SK-N-SH (cell line): Measurements from ENCODE around the gene SIAH3. TPM values are rescaled to one million over a fixed set of nuclear protein-coding genes. Genes with fewer than 3 reads are reported as not detected.

Experiments used
- CTCF ChIA-PET: fragments of 300-600, 350-600 bp; formaldehyde crosslinking; extraction: SDS; loops from one replicate; lab custom pipeline; 2021; lab: Yijun Ruan, JAX
- POLR2A ChIA-PET: fragments of 350-600 bp; sonication (Branson Sonifier 250); formaldehyde crosslinking; extraction: SDS; loops from one replicate; lab custom pipeline; 2020; ENCODE audit warnings: antibody characterized with exemption, inconsistent platforms; lab: Yijun Ruan, JAX
- DNase-seq: peaks from one replicate; pipeline ENCODE4 v3.0.0; 2012
- H2AFZ ChIP-seq: fragments of 200-600 bp; sonication (generic); 2 replicates; pipeline ENCODE4 v1.8.1; 2016; ENCODE audit warnings: antibody characterized with exemption, mild to moderate bottlenecking, low read depth
- H3F3A ChIP-seq: fragments of 200-600 bp; sonication (generic); replicated peaks from 2 replicates; pipeline ENCODE3; 2016; ENCODE audit warnings: antibody characterized with exemption, mild to moderate bottlenecking; ENCODE audit not compliant: insufficient read depth
- H3K27ac ChIP-seq, 2 experiments: fragments of 200-500 bp in 1 of 2; fragments of 200-600 bp in 1 of 2; sonication (Bioruptor generic) in 1 of 2; sonication (generic), shearing (Covaris generic) in 1 of 2; 2 replicates each; pipeline versions ENCODE4 v1.5.1 to v1.6.1; 2014 to 2016; ENCODE audit warnings: low read depth in 2 of 2, inconsistent platforms in 1 of 2, low read length in 1 of 2, mild to moderate bottlenecking in 1 of 2, mixed read lengths in 1 of 2
- H3K27me3 ChIP-seq: fragments of 200-600 bp; sonication (generic), shearing (Covaris generic); 2 replicates; pipeline ENCODE4 v1.6.1; 2016; ENCODE audit warnings: mixed run types; ENCODE audit not compliant: insufficient read depth
- H3K36me3 ChIP-seq, 2 experiments: fragments of 200-500 bp in 1 of 2; fragments of 200-600 bp in 1 of 2; sonication (Bioruptor generic) in 1 of 2; sonication (generic) in 1 of 2; replicated peaks in 1 of 2; 2 replicates each; pipeline versions ENCODE3 to v1.5.1; 2014 to 2016; ENCODE audit warnings: low read length in 1 of 2, mild to moderate bottlenecking in 1 of 2; ENCODE audit not compliant: insufficient read depth in 2 of 2, control insufficient read depth in 1 of 2
- H3K4me1 ChIP-seq, 2 experiments: fragments of 200-500 bp in 1 of 2; fragments of 200-600 bp in 1 of 2; sonication (Bioruptor generic) in 1 of 2; sonication (generic), shearing (Covaris generic) in 1 of 2; 2 replicates each; pipeline versions ENCODE4 v1.5.1 to v1.6.1; 2014 to 2016; ENCODE audit warnings: low read depth in 1 of 2, low read length in 1 of 2, mixed run types in 1 of 2; ENCODE audit not compliant: insufficient read depth in 2 of 2, control insufficient read depth in 1 of 2
- H3K4me2 ChIP-seq: fragments of 200-600 bp; sonication (generic), shearing (Covaris generic); 2 replicates; pipeline ENCODE4 v1.6.1; 2017; ENCODE audit warnings: mixed run types
- H3K4me3 ChIP-seq, 2 experiments: fragments of 200-500 bp in 1 of 2; fragments of 200-600 bp in 1 of 2; sonication (Bioruptor generic) in 1 of 2; sonication (generic), shearing (Covaris generic) in 1 of 2; 2 replicates each; pipeline versions ENCODE4 v1.5.1 to v1.8.1; 2014 to 2016; ENCODE audit warnings: low read depth in 2 of 2, inconsistent platforms in 1 of 2, low read length in 1 of 2, mild to moderate bottlenecking in 1 of 2, mixed read lengths in 1 of 2, moderate library complexity in 1 of 2
- H3K79me2 ChIP-seq: fragments of 200-600 bp; sonication (generic); 2 replicates; pipeline ENCODE4 v1.8.1; 2017; ENCODE audit warnings: mild to moderate bottlenecking; ENCODE audit not compliant: insufficient read depth
- H3K9ac ChIP-seq: fragments of 200-600 bp; sonication (generic); 2 replicates; pipeline ENCODE4 v1.6.1; 2017; ENCODE audit warnings: mixed run types
- H3K9me2 ChIP-seq: fragments of 200-600 bp; sonication (generic); 2 replicates; pipeline ENCODE4 v1.6.1; 2017; ENCODE audit warnings: mixed run types
- H3K9me3 ChIP-seq: fragments of 200-600 bp; sonication (generic); 2 replicates; pipeline ENCODE4 v1.6.1; 2017; ENCODE audit warnings: mixed run types, mild to moderate bottlenecking, moderate library complexity
- H4K20me1 ChIP-seq: fragments of 200-600 bp; sonication (generic); 2 replicates; pipeline ENCODE4 v1.6.1; 2017; ENCODE audit warnings: mild to moderate bottlenecking, mixed run types; ENCODE audit not compliant: insufficient read depth
- ELF1 ChIP-seq: IDR thresholded peaks from 2 replicates; pipeline ENCODE4 v1.4.0; 2012
- FOSL2 ChIP-seq: IDR thresholded peaks from 2 replicates; pipeline ENCODE4 v1.4.0; 2012; ENCODE audit warnings: low read depth, mild to moderate bottlenecking, moderate library complexity, borderline replicate concordance
- FOXJ3 ChIP-seq: sonication (generic); formaldehyde crosslinking; IDR thresholded peaks from 2 replicates; pipeline ENCODE4 v1.5.1; 2020; ENCODE audit warnings: mild to moderate bottlenecking, missing genetic modification reagents
- FOXM1 ChIP-seq: IDR thresholded peaks from 2 replicates; pipeline ENCODE4 v1.4.0; 2012; ENCODE audit warnings: low read depth, mild to moderate bottlenecking
- GABPA ChIP-seq: IDR thresholded peaks from 2 replicates; pipeline ENCODE4 v1.4.0; 2012; ENCODE audit warnings: low read depth, mild to moderate bottlenecking
- GATA2 ChIP-seq: sonication (generic); formaldehyde crosslinking; IDR thresholded peaks from 2 replicates; pipeline ENCODE4 v1.5.0; 2020; ENCODE audit warnings: mild to moderate bottlenecking, missing genetic modification reagents
- NRF1 ChIP-seq: IDR thresholded peaks from 2 replicates; pipeline ENCODE4 v1.6.1; 2012; ENCODE audit warnings: low read depth, mild to moderate bottlenecking, low read length
- RAD21 ChIP-seq: IDR thresholded peaks from 2 replicates; pipeline ENCODE4 v1.6.1; 2012; ENCODE audit warnings: mild to moderate bottlenecking, low read length
- REST ChIP-seq: IDR thresholded peaks from 2 replicates; pipeline ENCODE4 v1.6.1; 2012; ENCODE audit warnings: mild to moderate bottlenecking, low read depth, low read length, moderate library complexity
- RFX5 ChIP-seq: IDR thresholded peaks from 2 replicates; pipeline ENCODE4 v1.6.1; 2012; ENCODE audit warnings: mild to moderate bottlenecking, improper control_type of control experiment, low read length
- SMC3 ChIP-seq: IDR thresholded peaks from 2 replicates; pipeline ENCODE4 v1.6.1; 2012; ENCODE audit warnings: low read depth, low read length, improper control_type of control experiment
- TAF1 ChIP-seq: IDR thresholded peaks from 2 replicates; pipeline ENCODE4 v1.6.1; 2012; ENCODE audit warnings: low read depth, mild to moderate bottlenecking, low read length, moderate library complexity, borderline replicate concordance
- TEAD4 ChIP-seq: IDR thresholded peaks from 2 replicates; pipeline ENCODE4 v1.4.0; 2012; ENCODE audit warnings: mild to moderate bottlenecking, borderline replicate concordance; ENCODE audit not compliant: insufficient read depth
- USF2 ChIP-seq: fragments of 150-350 bp; IDR thresholded peaks from 2 replicates; pipeline ENCODE4 v1.6.1; 2017; ENCODE audit warnings: antibody characterized with exemption, low read length, low read depth, borderline replicate concordance
- ZBTB33 ChIP-seq: IDR thresholded peaks from 2 replicates; pipeline ENCODE4 v1.4.0; 2012; ENCODE audit warnings: low read depth, borderline replicate concordance
- WGBS: methylation state at CpG from one replicate; pipeline ENCODE4 v1.1.6; 2017; ENCODE audit warnings: low lambda C conversion rate; 5-methylcytosine and 5-hydroxymethylcytosine counted together
- polyA plus RNA-seq, 3 experiments: library from polyadenylated mRNA; depleted of rRNA; stranded (reverse); fragments of >200 nt; gene quantifications; 2 replicates each; pipeline ENCODE4 v1.2.3, GENCODE V29; 2012

Gene SIAH3
- polyA plus RNA-seq, 1 of the 3 experiments (the other 2 are of a cell fraction) = 0.08 TPM

GRCh38 chr13:45748941-45749759, 102.4 kb downstream of the SIAH3 start:
- H3K9me2 ChIP-seq = no peaks in the 10 kb centered on the region
- H4K20me1 ChIP-seq = no peaks in the 10 kb centered on the region
- H3K4me3 ChIP-seq = no peak overlapping the region
- H3K9me3 ChIP-seq = no peaks in the 10 kb centered on the region
- H3F3A ChIP-seq = no peaks in the 10 kb centered on the region
- POLR2A ChIA-PET = interaction anchor here (0.6 kb wide), 1 partner anchor 31 kb away, joined by 3 read pairs; no protein-coding TSS in a partner anchor
- no peaks in the 10 kb centered on the region for H3K36me3 ChIP-seq
- H2AFZ ChIP-seq = no peak overlapping the region
- TF ChIP-seq USF2 (no peak), FOXM1 (no peak), TEAD4 (no peak)
- CTCF ChIA-PET = interaction anchor here (0.9 to 1.2 kb wide), 3 partner anchors 11 to 20 kb away, joined by 3 read pairs; no protein-coding TSS in a partner anchor
- H3K4me1 ChIP-seq = no peaks in the 10 kb centered on the region; a peak in 2 of 4 replicates
- WGBS = 53% methylated on average over 13 of the region's 13 CpGs
- no peaks in the 10 kb centered on the region; the same call in 1 of the 2 replicates for H3K27me3 ChIP-seq
- H3K27ac ChIP-seq = no peak overlapping the region
- no peak overlapping the region for H3K4me2 ChIP-seq
- H3K9ac ChIP-seq = no peak overlapping the region
- no peak for DNase-seq
- H3K79me2 ChIP-seq = no peaks in the 10 kb centered on the region

- H4K20me1 ChIP-seq = no peaks in the 10 kb centered on the region
- POLR2A ChIA-PET = interaction anchor here (0.6 kb wide), 1 partner anchor 599 kb away, joined by 3 read pairs; no protein-coding TSS in a partner anchor
- no peaks in the 10 kb centered on the region for H3K36me3 ChIP-seq
- WGBS = 57% methylated on average over 2 of the region's 2 CpGs
- no peak for TF ChIP-seq RAD21
- TF ChIP-seq NRF1 = no peak
- TF ChIP-seq FOSL2 = no peak
- no peak for TF ChIP-seq REST
- TF ChIP-seq ZBTB33 = no peak
- no peak for TF ChIP-seq FOXJ3
- no peak for TF ChIP-seq TAF1
- TF ChIP-seq ELF1 = no peak
- no peak for TF ChIP-seq GATA2 (CRISPR knock-in tag)
- no peak for TF ChIP-seq RFX5
- TF ChIP-seq SMC3 = no peak
- TF ChIP-seq GABPA = no peak
- H3K4me1 ChIP-seq = no peaks in the 10 kb centered on the region; a peak in 2 of 4 replicates
- H3K4me2 ChIP-seq = no peak overlapping the region
- no peak overlapping the region for H2AFZ ChIP-seq
- H3K9me3 ChIP-seq = no peaks in the 10 kb centered on the region
- CTCF ChIA-PET = no interaction called here
- no peak overlapping the region for H3K9ac ChIP-seq
- no peaks in the 10 kb centered on the region for H3K9me2 ChIP-seq
- H3F3A ChIP-seq = no peaks in the 10 kb centered on the region
- H3K27ac ChIP-seq = no peak overlapping the region
- DNase-seq = no peak
- no peaks in the 10 kb centered on the region; the same call in 1 of the 2 replicates for H3K27me3 ChIP-seq
- H3K79me2 ChIP-seq = no peaks in the 10 kb centered on the region
- H3K4me3 ChIP-seq = no peak overlapping the region
Observed at GRCh38 chr13:45747071-45747470, 104.5 kb downstream of the SIAH3 start.
